ENCODE data around the gene SLC6A8. TPM values are rescaled to one million over a fixed set of nuclear protein-coding genes. Genes with fewer than 3 reads are reported as not detected.

Gene SLC6A8
- total RNA-seq, 2 experiments from 2014 or later = 0.42 to 0.71 TPM

DNA sequence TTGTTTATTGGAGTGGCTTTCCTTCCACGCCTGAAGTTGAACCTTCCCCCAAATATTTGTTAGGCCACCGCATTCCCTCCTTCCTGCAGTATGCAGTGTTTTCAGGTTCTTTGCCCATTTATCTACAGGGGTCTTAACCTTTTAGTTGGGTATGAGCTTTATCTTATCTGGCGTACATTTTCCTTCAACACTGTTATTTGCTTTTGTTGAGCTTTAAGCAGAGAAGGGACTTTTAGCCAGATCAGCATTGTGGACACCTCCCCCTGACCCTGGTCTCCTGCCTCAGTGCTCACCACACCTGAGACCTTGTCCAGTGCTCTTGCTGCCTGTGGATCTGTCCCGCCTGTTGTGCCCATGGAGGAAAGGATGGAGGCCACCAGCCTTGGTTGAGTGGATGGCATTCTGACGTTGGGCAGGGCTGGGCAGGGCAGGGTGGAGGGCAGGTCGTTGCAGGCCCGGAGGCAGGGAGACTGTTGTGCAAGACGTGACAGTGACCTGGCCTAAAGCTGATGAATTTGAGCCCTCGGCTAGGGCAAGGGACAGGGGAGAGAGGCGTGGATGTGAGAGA is 41.7 kb upstream of the SLC6A8 start:
- Mint-ChIP-seq H3K4me1 (ENCODE audit: low read depth) (peaks cover 5% of the 10 kb centered on the region), H3K4me3 (no peak overlapping the region), H3K9me3 (no peaks in the 10 kb centered on the region), H3K36me3 (ENCODE audit: low read depth) (no peaks in the 10 kb centered on the region), H3K27me3 (peaks cover 30% of the 10 kb centered on the region), H3K27ac (no peak overlapping the region)
- TF ChIP-seq, protein P1, sequence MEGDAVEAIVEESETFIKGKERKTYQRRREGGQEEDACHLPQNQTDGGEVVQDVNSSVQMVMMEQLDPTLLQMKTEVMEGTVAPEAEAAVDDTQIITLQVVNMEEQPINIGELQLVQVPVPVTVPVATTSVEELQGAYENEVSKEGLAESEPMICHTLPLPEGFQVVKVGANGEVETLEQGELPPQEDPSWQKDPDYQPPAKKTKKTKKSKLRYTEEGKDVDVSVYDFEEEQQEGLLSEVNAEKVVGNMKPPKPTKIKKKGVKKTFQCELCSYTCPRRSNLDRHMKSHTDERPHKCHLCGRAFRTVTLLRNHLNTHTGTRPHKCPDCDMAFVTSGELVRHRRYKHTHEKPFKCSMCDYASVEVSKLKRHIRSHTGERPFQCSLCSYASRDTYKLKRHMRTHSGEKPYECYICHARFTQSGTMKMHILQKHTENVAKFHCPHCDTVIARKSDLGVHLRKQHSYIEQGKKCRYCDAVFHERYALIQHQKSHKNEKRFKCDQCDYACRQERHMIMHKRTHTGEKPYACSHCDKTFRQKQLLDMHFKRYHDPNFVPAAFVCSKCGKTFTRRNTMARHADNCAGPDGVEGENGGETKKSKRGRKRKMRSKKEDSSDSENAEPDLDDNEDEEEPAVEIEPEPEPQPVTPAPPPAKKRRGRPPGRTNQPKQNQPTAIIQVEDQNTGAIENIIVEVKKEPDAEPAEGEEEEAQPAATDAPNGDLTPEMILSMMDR (IDR thresholded peaks at IDR 0.05) = no peak
- no peak for ATAC-seq (ENCODE audit: poor library complexity)
- H3K27me3 ChIP-seq (ENCODE audit: control insufficient read depth in 1 of 2, insufficient read depth in 2 of 2, low read length in 2 of 2) = peaks cover 42 to 47% of the 10 kb centered on the region in 2 experiments
- ChIA-PET POLR2A (interaction anchor here (1.2 kb wide), 1 partner anchor 36 kb away, joined by 6 read pairs; no protein-coding TSS in a partner anchor), CTCF (interaction anchor here (0.6 to 1.2 kb wide), 4 partner anchors 17 to 107 kb away, joined by 3 read pairs; no protein-coding TSS in a partner anchor)
- H3K27ac ChIP-seq (ENCODE audit: low read depth in 1 of 2, low read length in 2 of 2) = no peak overlapping the region
- H3K36me3 ChIP-seq (ENCODE audit: insufficient read depth, low read length) = no peaks in the 10 kb centered on the region
- peaks cover 29% of the 10 kb centered on the region for H3K4me1 ChIP-seq (ENCODE audit: insufficient read depth, low read length)
- H3K4me3 ChIP-seq (ENCODE audit: low read length) = no peak overlapping the region
- DNase-seq = no peak
- intact Hi-C loops (cut with DNase I, micrococcal nuclease) = loop anchor here in 1 of 2 experiments (5.0 kb wide), 1 partner anchor 34 kb away; no protein-coding TSS in a partner anchor
- peaks cover 0 to 10% of the 10 kb centered on the region in 2 experiments for H3K9me3 ChIP-seq (ENCODE audit: control insufficient read depth in 1 of 2, insufficient read depth in 1 of 2, low read length in 2 of 2)

DNA sequence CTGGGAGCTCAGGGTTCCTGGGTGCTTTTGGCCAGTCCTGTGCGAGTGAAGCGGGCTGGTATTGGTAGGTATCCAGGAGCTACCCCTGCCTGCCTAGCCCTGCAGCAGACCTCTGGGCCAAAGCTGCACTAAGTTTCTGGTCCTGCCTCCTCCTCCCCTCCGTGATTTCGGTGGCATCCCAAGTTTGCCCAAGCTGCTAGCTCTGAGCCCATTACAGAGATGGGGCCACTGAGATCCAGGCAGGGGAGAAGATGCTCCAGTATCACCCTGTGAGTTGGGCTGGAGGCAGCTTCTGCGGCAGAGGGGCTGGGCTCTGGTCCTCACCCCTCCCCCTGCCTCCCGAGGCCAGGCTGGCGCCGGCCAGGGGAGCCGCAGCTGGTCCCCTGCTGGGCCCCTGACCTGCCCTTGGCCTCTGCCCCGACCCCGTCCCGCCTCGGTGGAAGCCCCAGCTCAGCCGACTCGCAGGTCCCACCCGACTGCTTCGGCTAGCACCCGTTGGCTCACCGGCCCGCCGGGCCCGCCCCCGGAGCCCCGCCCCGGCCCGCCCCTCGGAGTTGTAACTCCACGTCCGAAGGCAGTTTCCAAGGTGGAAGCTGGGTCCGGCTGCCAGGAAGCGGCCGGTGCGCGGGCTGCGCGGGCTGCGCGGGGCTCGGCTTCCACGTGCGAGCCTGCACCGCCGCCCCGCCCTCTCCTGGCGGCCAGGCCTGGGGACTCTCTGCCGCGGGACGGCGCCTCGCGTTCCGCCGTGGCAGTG is 40.9 kb upstream of the SLC6A8 start, which contains the start of gene DUSP9:
TSS of gene DUSP9 (plus strand) at position 584 of the 754 bp plus-strand sequence. CDS start 751 bp downstream, outside the sequence.
- ChIA-PET CTCF (interaction anchor here (0.6 to 1.2 kb wide), 4 partner anchors 16 to 108 kb away, joined by 3 read pairs; no protein-coding TSS in a partner anchor), POLR2A (interaction anchor here (1.2 kb wide), 1 partner anchor 37 kb away, joined by 6 read pairs; no protein-coding TSS in a partner anchor)
- H3K36me3 ChIP-seq (ENCODE audit: insufficient read depth, low read length) = no peaks in the 10 kb centered on the region
- H3K36me3 Mint-ChIP-seq (ENCODE audit: low read depth) = no peaks in the 10 kb centered on the region
- H3K9me3 ChIP-seq (ENCODE audit: control insufficient read depth in 1 of 2, insufficient read depth in 1 of 2, low read length in 2 of 2) = peaks cover 0 to 10% of the 10 kb centered on the region in 2 experiments
- ATAC-seq (ENCODE audit: poor library complexity) (no peak), DNase-seq (peak in 3 of 14 experiments; percentile 30 to 48 (median 33))
- no peak within 1 kb of the TSS for H3K27ac Mint-ChIP-seq
- H3K4me1 Mint-ChIP-seq (ENCODE audit: low read depth) = no peaks in the 10 kb centered on the region
- intact Hi-C loops (cut with DNase I, micrococcal nuclease) = loop anchor here in 1 of 2 experiments (5.0 kb wide), 1 partner anchor 34 kb away; no protein-coding TSS in a partner anchor
- no peak within 1 kb of the TSS for H3K4me3 ChIP-seq (ENCODE audit: low read length)
- H3K9me3 Mint-ChIP-seq = no peaks in the 10 kb centered on the region
- no peak within 1 kb of the TSS for H3K27ac ChIP-seq (ENCODE audit: low read depth in 1 of 2, low read length in 2 of 2)
- H3K27me3 Mint-ChIP-seq = peaks cover 26% of the 10 kb centered on the region
- peaks cover 38 to 43% of the 10 kb centered on the region in 2 experiments for H3K27me3 ChIP-seq (ENCODE audit: control insufficient read depth in 1 of 2, insufficient read depth in 2 of 2, low read length in 2 of 2)
- peaks cover 26% of the 10 kb centered on the region for H3K4me1 ChIP-seq (ENCODE audit: insufficient read depth, low read length)
- peak within 1 kb of the TSS; percentile 45 for H3K4me3 Mint-ChIP-seq
- TF ChIP-seq, protein P1 (IDR thresholded peaks at IDR 0.05) = no peak

DNA sequence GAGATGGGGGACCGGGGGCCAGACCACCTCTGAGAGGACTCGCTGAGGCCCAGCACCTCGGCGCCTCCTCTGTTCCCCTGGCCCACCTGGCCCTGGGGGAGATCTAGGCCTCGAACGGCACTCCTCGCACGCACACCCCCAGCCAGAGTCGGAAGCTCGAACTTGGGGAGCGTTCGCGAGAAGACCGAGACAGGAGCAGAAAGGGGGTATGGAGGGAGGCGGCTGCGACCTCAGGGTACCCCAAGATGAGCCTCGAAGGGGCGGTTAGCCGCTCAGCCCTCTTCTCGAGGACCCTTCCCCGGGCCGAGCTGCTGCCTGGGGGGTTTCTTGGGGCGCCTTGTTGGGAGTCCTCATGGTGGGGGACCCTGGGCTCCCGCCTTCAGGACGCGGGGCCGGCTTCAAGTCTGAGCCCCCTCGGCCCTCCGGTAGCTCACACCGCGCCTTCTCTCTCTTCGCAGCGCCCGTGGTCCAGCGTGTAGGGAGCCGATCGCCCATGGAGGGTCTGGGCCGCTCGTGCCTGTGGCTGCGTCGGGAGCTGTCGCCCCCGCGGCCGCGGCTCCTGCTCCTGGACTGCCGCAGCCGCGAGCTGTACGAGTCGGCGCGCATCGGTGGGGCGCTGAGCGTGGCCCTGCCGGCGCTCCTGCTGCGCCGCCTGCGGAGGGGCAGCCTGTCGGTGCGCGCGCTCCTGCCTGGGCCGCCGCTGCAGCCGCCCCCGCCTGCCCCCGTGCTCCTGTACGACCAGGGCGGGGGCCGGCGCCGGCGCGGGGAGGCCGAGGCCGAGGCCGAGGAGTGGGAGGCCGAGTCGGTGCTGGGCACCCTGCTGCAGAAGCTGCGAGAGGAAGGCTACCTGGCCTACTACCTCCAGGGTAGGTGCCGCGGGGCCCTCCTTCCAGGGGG is 40.0 kb upstream of the SLC6A8 start:
- Histone ChIP-seq H3K4me3 (ENCODE audit: low read length) (no peak overlapping the region), H3K36me3 (ENCODE audit: insufficient read depth, low read length) (no peaks in the 10 kb centered on the region), H3K4me1 (ENCODE audit: insufficient read depth, low read length) (peaks cover 24% of the 10 kb centered on the region), H3K27ac (ENCODE audit: low read depth in 1 of 2, low read length in 2 of 2) (no peak overlapping the region), H3K9me3 (ENCODE audit: control insufficient read depth in 1 of 2, insufficient read depth in 1 of 2, low read length in 2 of 2) (peaks cover 0 to 10% of the 10 kb centered on the region in 2 experiments), H3K27me3 (ENCODE audit: control insufficient read depth in 1 of 2, insufficient read depth in 2 of 2, low read length in 2 of 2) (peaks cover 37 to 40% of the 10 kb centered on the region in 2 experiments)
- no peaks in the 10 kb centered on the region for H3K4me1 Mint-ChIP-seq (ENCODE audit: low read depth)
- intact Hi-C loops (cut with DNase I, micrococcal nuclease) = loop anchor here (2.0 to 5.0 kb wide), 2 partner anchors 35 to 37 kb away; no protein-coding TSS in a partner anchor
- peak overlapping the region; percentile 45 for H3K4me3 Mint-ChIP-seq
- H3K27me3 Mint-ChIP-seq = peaks cover 26% of the 10 kb centered on the region
- no peaks in the 10 kb centered on the region for H3K36me3 Mint-ChIP-seq (ENCODE audit: low read depth)
- ATAC-seq (ENCODE audit: poor library complexity) (peak; percentile 24), DNase-seq (peak in 1 of 14 experiments; percentile 26)
- TF ChIP-seq, protein P1 (IDR thresholded peaks at IDR 0.05) = no peak
- ChIA-PET CTCF (no interaction called here), POLR2A (interaction anchor here (1.0 kb wide), 1 partner anchor 38 kb away, joined by 3 read pairs; no protein-coding TSS in a partner anchor)
- no peak overlapping the region for H3K27ac Mint-ChIP-seq
- no peaks in the 10 kb centered on the region for H3K9me3 Mint-ChIP-seq
